ENCODE results near the gene CDADC1. TPM values are rescaled to one million over a fixed set of nuclear protein-coding genes. Genes with fewer than 3 reads are reported as not detected.

Gene CDADC1
- total and polyA plus RNA-seq, 2 experiments from 2014 or later = 1.8 to 13.7 TPM

DNA sequence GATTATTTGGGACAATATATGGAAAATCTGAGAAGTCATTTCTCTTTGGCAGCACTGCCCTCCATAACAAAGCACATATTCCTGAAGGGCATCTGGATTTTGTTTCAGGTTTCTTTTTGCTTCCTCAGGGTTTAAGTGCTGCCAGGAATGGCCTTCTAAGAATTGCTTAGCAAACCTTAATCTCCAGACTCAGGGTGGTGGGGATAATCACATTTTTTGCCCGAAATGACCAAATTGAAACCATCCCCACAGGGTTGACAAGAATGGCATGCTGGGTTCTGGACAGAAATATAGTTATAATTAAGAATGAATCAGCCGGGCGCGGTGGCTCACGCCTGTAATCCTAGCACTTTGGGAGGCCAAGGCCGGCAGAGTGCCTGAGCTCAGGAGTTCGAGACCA lies 6.4 kb upstream of the CDADC1 start:
- no peaks in the 10 kb centered on the region for H3F3A ChIP-seq (ENCODE audit: insufficient read depth)
- H3K9ac ChIP-seq = no peak overlapping the region
- 38 to 44% methylated on average over 7 of the region's 7 CpGs for WGBS, 2 experiments (ENCODE audit: low coverage in 1 of 2, low lambda C conversion rate in 2 of 2, missing lambda C conversion rate in 2 of 2)
- no peak overlapping the region for H3K27ac ChIP-seq
- no peaks in the 10 kb centered on the region for H3K9me2 ChIP-seq (ENCODE audit: insufficient read depth)
- H2AFZ ChIP-seq = no peak overlapping the region
- H3K36me3 ChIP-seq (ENCODE audit: low read depth) = no peaks in the 10 kb centered on the region
- H3K4me3 ChIP-seq = no peak overlapping the region
- H4K20me1 ChIP-seq (ENCODE audit: insufficient read depth) = no peaks in the 10 kb centered on the region
- no peaks in the 10 kb centered on the region for H3K4me1 ChIP-seq (ENCODE audit: insufficient read depth)
- TF ChIP-seq EZH2 (IDR thresholded peaks at IDR 0.05; ENCODE audit: insufficient read depth, poor library complexity, severe bottlenecking) (no peak), EZH2phosphoT487 (IDR thresholded peaks at IDR 0.05; ENCODE audit: insufficient read depth, low read depth) (no peak)
- H3K9me3 ChIP-seq (ENCODE audit: low read depth) = no peaks in the 10 kb centered on the region
- no peak for DNase-seq
- no peak overlapping the region for H3K4me2 ChIP-seq (ENCODE audit: unreplicated experiment)
- H3K79me2 ChIP-seq (ENCODE audit: insufficient read depth) = no peaks in the 10 kb centered on the region
- H3K27me3 ChIP-seq (replicated peaks; ENCODE audit: insufficient read depth) = no peaks in the 10 kb centered on the region
- in situ Hi-C loops (cut with MboI) = no loop called here

DNA sequence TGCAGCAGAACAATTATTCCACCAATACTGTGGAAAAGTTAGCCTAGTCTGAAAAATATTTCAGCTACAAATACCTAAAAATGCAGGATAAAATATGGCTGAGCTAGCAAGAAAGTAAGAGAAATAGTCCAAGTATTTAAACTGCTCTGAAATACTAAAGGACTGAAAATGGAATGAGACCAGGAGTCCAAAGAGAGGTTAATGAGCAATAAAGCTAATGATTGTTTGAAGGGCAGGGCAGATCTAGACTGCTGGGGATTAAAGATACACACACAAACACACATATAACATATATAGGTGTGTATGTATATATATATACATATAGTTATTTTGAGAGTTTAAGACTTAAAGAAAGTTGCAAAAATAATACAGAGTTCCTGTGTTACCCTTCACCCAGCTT lies 2.6 kb upstream of the CDADC1 start:
- Histone ChIP-seq H3K4me2 (ENCODE audit: unreplicated experiment) (no peak overlapping the region), H3K4me3 (no peak overlapping the region), H3F3A (ENCODE audit: insufficient read depth) (peaks cover 10% of the 10 kb centered on the region), H3K27me3 (replicated peaks; ENCODE audit: insufficient read depth) (no peaks in the 10 kb centered on the region), H3K9me3 (ENCODE audit: low read depth) (no peaks in the 10 kb centered on the region), H3K36me3 (ENCODE audit: low read depth) (no peaks in the 10 kb centered on the region), H3K79me2 (ENCODE audit: insufficient read depth) (peaks cover 13% of the 10 kb centered on the region), H4K20me1 (ENCODE audit: insufficient read depth) (no peaks in the 10 kb centered on the region), H3K4me1 (ENCODE audit: insufficient read depth) (peaks cover 14% of the 10 kb centered on the region; the same call in 1 of the 2 replicates), H3K9me2 (ENCODE audit: insufficient read depth) (no peaks in the 10 kb centered on the region), H3K9ac (no peak overlapping the region), H2AFZ (no peak overlapping the region), H3K27ac (no peak overlapping the region)
- no peak for DNase-seq
- TF ChIP-seq EZH2phosphoT487 (IDR thresholded peaks at IDR 0.05; ENCODE audit: insufficient read depth, low read depth) = no peak
- in situ Hi-C loops (cut with MboI) = no loop called here

DNA sequence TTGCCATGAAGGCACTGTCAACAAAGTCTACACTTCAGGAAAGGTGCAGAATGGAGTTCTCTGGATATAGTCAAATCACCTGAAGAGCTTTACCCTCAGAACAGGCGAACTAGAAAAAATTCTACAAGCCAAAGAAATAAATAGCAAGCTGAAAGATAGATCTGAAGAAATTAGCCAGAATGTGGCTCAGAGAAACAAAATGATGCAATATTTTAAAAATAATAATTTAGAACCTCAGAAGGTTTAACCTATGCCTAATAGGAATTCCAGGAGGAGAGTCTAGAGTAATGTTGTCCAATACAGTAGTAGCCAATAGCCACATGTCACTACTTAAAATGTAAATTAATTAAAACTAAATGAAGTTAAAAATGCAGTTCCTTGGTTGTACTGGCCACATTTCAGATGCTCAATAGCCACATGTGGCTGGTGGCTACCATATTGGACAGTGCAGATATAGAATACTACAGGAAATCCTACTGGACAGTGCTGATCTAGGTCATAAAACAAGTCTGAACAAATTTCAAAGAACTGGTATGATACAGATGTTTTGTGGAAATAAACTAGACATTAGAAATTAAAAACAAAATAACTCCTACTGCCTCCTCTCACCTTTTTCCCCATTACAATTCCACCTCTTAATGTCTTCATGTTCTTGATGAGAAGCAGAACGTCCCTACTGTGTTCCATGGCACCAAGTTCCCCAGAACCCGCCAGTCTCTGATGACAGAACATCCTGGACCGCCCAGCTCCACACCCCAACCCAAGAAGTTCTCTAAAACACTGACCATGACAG lies 679 bp upstream of the CDADC1 start:
- H4K20me1 ChIP-seq (ENCODE audit: insufficient read depth) = no peaks in the 10 kb centered on the region
- H3K4me2 ChIP-seq (ENCODE audit: unreplicated experiment) = peak overlapping the region; percentile 97
- DNase-seq = no peak
- no peaks in the 10 kb centered on the region for H3K27me3 ChIP-seq (replicated peaks; ENCODE audit: insufficient read depth)
- H3K36me3 ChIP-seq (ENCODE audit: low read depth) = no peaks in the 10 kb centered on the region
- H3K27ac ChIP-seq = peak overlapping the region; percentile 86
- peak overlapping the region; percentile 94 for H3K9ac ChIP-seq
- no peak for TF ChIP-seq EZH2 (IDR thresholded peaks at IDR 0.05; ENCODE audit: insufficient read depth, poor library complexity, severe bottlenecking)
- no peak for TF ChIP-seq EZH2phosphoT487 (IDR thresholded peaks at IDR 0.05; ENCODE audit: insufficient read depth, low read depth)
- in situ Hi-C loops (cut with MboI) = no loop called here
- no peaks in the 10 kb centered on the region for H3K9me2 ChIP-seq (ENCODE audit: insufficient read depth)
- peaks cover 10% of the 10 kb centered on the region for H3F3A ChIP-seq (ENCODE audit: insufficient read depth)
- peak overlapping the region; percentile 93 for H3K4me3 ChIP-seq
- peaks cover 23% of the 10 kb centered on the region for H3K79me2 ChIP-seq (ENCODE audit: insufficient read depth)
- H2AFZ ChIP-seq = peak overlapping the region; percentile 100
- H3K9me3 ChIP-seq (ENCODE audit: low read depth) = no peaks in the 10 kb centered on the region
- 24 to 26% methylated on average over 4 of the region's 4 CpGs for WGBS, 2 experiments (ENCODE audit: low coverage in 1 of 2, low lambda C conversion rate in 2 of 2, missing lambda C conversion rate in 2 of 2)
- H3K4me1 ChIP-seq (ENCODE audit: insufficient read depth) = peaks cover 14% of the 10 kb centered on the region; the same call in 1 of the 2 replicates

DNA sequence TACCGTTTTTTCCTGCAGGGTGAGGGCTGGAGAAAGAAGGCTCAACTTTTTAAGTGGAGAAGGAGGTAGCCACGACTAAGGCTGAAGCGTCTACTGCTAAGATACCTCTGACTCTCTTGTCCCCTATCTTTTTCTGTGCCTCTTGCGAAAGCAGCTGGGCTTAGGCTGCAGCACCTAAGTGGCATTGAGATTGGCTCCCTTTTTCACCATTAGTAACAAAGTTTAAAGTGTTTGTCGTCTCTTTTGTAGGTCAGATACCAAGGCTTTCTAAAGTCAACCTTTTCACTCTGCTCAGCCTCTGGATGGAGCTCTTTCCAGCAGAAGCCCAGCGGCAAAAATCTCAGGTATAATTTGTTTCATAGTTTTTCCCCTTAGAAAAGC lies 887 bp downstream of the CDADC1 start:
- H4K20me1 ChIP-seq (ENCODE audit: insufficient read depth) = no peaks in the 10 kb centered on the region
- in situ Hi-C loops (cut with MboI) = no loop called here
- no peaks in the 10 kb centered on the region for H3K9me3 ChIP-seq (ENCODE audit: low read depth)
- peak; percentile 52 for DNase-seq
- WGBS, 2 experiments (ENCODE audit: low coverage in 1 of 2, low lambda C conversion rate in 2 of 2, missing lambda C conversion rate in 2 of 2) = 1 to 9% methylated on average over 6 of the region's 6 CpGs
- H3K4me1 ChIP-seq (ENCODE audit: insufficient read depth) = peaks cover 14% of the 10 kb centered on the region; the same call in 1 of the 2 replicates
- peak overlapping the region; percentile 100 for H2AFZ ChIP-seq
- TF ChIP-seq EZH2 (IDR thresholded peaks at IDR 0.05; ENCODE audit: insufficient read depth, poor library complexity, severe bottlenecking) (no peak), EZH2phosphoT487 (IDR thresholded peaks at IDR 0.05; ENCODE audit: insufficient read depth, low read depth) (no peak)
- peak overlapping the region; percentile 94 for H3K9ac ChIP-seq
- H3K27me3 ChIP-seq (replicated peaks; ENCODE audit: insufficient read depth) = no peaks in the 10 kb centered on the region
- H3K4me2 ChIP-seq (ENCODE audit: unreplicated experiment) = peak overlapping the region; percentile 92
- H3K36me3 ChIP-seq (ENCODE audit: low read depth) = no peaks in the 10 kb centered on the region
- H3K4me3 ChIP-seq = peak overlapping the region; percentile 93
- peak overlapping the region; percentile 86 for H3K27ac ChIP-seq
- H3F3A ChIP-seq (ENCODE audit: insufficient read depth) = peaks cover 10% of the 10 kb centered on the region
- no peaks in the 10 kb centered on the region for H3K9me2 ChIP-seq (ENCODE audit: insufficient read depth)
- peaks cover 31% of the 10 kb centered on the region for H3K79me2 ChIP-seq (ENCODE audit: insufficient read depth)

All from GM23248 (cell line).